Measurements from ENCODE around the gene PCK2. TPM values are rescaled to one million over a fixed set of nuclear protein-coding genes. Genes with fewer than 3 reads are reported as not detected.

PCK2 gene
- total and polyA plus RNA-seq, 2 of the 13 experiments (the other 11 are each of a cell fraction or from before 2014, with no cell fraction given): 129 to 272 TPM

DNA sequence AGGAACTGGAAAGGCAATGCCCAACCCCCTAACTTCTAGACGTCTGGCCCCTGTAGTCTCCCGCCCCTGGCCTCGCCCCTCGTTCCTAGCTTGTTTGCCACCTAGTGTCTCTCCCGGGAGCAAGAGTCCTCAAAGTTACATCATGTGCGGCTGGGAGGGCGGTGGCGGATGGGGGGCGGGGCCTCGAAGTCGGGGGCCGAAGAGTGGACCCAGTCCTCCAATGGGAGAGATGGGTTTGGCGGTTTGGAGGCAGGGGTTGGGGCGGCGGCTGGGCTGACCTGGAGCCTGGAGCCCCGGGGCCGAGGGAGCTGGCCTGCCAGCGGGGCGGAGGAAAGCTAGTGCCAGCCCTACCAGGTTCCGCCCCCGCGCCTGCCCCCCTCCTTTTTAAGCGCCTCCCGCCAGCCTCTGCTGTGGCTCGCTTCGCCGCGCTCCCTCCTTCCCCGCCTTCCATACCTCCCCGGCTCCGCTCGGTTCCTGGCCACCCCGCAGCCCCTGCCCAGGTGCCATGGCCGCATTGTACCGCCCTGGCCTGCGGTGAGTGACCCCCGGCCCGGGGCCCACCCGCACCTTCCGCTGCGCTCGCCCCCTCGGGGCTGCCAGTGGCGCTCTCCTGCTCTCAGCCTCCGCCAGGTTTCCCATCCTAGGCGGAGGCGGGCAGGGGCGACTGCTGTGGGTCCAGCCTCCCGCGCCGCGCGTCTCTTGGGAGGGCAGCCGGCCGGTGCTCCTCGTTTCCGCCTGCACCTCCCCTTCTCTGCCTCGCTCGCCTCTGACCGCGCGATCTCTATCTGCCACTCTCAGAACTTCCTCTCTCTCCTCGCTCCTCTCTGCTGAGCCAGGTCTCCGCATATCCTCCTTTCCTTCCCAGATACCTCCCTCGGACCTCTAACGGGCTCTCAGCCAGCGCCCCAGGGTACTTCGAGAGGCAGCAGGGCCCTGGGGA is at the start of gene PCK2 (continued):
- TF ChIP-seq, protein P1, sequence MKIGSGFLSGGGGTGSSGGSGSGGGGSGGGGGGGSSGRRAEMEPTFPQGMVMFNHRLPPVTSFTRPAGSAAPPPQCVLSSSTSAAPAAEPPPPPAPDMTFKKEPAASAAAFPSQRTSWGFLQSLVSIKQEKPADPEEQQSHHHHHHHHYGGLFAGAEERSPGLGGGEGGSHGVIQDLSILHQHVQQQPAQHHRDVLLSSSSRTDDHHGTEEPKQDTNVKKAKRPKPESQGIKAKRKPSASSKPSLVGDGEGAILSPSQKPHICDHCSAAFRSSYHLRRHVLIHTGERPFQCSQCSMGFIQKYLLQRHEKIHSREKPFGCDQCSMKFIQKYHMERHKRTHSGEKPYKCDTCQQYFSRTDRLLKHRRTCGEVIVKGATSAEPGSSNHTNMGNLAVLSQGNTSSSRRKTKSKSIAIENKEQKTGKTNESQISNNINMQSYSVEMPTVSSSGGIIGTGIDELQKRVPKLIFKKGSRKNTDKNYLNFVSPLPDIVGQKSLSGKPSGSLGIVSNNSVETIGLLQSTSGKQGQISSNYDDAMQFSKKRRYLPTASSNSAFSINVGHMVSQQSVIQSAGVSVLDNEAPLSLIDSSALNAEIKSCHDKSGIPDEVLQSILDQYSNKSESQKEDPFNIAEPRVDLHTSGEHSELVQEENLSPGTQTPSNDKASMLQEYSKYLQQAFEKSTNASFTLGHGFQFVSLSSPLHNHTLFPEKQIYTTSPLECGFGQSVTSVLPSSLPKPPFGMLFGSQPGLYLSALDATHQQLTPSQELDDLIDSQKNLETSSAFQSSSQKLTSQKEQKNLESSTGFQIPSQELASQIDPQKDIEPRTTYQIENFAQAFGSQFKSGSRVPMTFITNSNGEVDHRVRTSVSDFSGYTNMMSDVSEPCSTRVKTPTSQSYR (CRISPR knock-in tag; IDR thresholded peaks at IDR 0.05; ENCODE audit: borderline replicate concordance): peak; percentile 91
- no peak for TF ChIP-seq ZNF646 (CRISPR knock-in tag; IDR thresholded peaks at IDR 0.05)
- no peak for TF ChIP-seq ZNF564 (CRISPR knock-in tag; IDR thresholded peaks at IDR 0.05)
- TF ChIP-seq ZBTB3 (CRISPR knock-in tag; IDR thresholded peaks at IDR 0.05; ENCODE audit: borderline replicate concordance, low read depth): peak; percentile 63; the same call in 1 of the 2 replicates
- TF ChIP-seq, protein P2, sequence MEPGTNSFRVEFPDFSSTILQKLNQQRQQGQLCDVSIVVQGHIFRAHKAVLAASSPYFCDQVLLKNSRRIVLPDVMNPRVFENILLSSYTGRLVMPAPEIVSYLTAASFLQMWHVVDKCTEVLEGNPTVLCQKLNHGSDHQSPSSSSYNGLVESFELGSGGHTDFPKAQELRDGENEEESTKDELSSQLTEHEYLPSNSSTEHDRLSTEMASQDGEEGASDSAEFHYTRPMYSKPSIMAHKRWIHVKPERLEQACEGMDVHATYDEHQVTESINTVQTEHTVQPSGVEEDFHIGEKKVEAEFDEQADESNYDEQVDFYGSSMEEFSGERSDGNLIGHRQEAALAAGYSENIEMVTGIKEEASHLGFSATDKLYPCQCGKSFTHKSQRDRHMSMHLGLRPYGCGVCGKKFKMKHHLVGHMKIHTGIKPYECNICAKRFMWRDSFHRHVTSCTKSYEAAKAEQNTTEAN (CRISPR knock-in tag; conservative IDR thresholded peaks at IDR 0.05): peak; percentile 94
- peak; percentile 93 for TF ChIP-seq ZNF256 (CRISPR knock-in tag; conservative IDR thresholded peaks at IDR 0.05)
- TF ChIP-seq, protein P3, sequence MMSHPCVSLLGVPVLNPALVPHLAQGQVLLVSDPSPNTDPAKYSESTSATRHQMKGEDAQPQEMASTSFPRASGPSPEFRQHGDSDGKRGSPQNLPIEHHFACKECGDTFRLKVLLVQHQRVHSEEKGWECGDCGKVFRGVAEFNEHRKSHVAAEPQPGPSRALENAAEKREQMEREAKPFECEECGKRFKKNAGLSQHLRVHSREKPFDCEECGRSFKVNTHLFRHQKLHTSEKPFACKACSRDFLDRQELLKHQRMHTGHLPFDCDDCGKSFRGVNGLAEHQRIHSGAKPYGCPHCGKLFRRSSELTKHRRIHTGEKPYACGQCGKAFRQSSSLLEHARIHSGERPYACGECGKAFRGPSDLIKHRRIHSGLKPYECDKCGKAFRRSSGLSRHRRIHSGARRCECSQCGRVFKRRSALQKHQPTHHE (CRISPR knock-in tag; IDR thresholded peaks at IDR 0.05; ENCODE audit: borderline replicate concordance): peak; percentile 98
- peak; percentile 78 for TF ChIP-seq BCL6 (CRISPR knock-in tag; IDR thresholded peaks at IDR 0.05)
- peak; percentile 78; the same call in 1 of the 2 replicates for TF ChIP-seq ZNF569 (CRISPR knock-in tag; IDR thresholded peaks at IDR 0.05; ENCODE audit: borderline replicate concordance)
- TF ChIP-seq ZNF816 (CRISPR knock-in tag; IDR thresholded peaks at IDR 0.05; ENCODE audit: borderline replicate concordance): no peak
- TF ChIP-seq ZKSCAN8 (CRISPR knock-in tag; IDR thresholded peaks at IDR 0.05; ENCODE audit: borderline replicate concordance): peak; percentile 85; the same call in 1 of the 2 replicates
- peak; percentile 99 for TF ChIP-seq CEBPG (CRISPR knock-in tag; IDR thresholded peaks at IDR 0.05)
- 0 out of 2 replicates have a peak, but pooled peaks have one; percentile 62 for TF ChIP-seq ZNF326 (CRISPR knock-in tag; IDR thresholded peaks at IDR 0.05; ENCODE audit: borderline replicate concordance)
- TF ChIP-seq ATF4 (CRISPR knock-in tag; IDR thresholded peaks at IDR 0.05): peak in 1 of 2 experiments; percentile 82; a peak in 1 of 4 replicates
